H1 (cell line): ENCODE results near the gene SKA1. TPM values are rescaled to one million over a fixed set of nuclear protein-coding genes. Genes with fewer than 3 reads are reported as not detected.

Experiments
- HDAC2 ChIP-seq, 2 experiments: fragments of 300-600 bp in 1 of 2; sonication (generic) in 1 of 2; IDR thresholded peaks; 2 replicates each; pipeline ENCODE4 v1.6.1; 2011 to 2012; ENCODE audit warnings: low read depth in 2 of 2, low read length in 2 of 2, mild to moderate bottlenecking in 2 of 2, moderate library complexity in 2 of 2, borderline replicate concordance in 1 of 2, inconsistent platforms in 1 of 2
- KDM1A ChIP-seq: fragments of 200-600, 300-600 bp; sonication (generic); IDR thresholded peaks from 2 replicates; pipeline ENCODE4 v1.7.1; 2016; ENCODE audit warnings: mild to moderate bottlenecking, low read length, borderline replicate concordance
- MAFK ChIP-seq: IDR thresholded peaks from 2 replicates; pipeline ENCODE4 v1.6.1; 2012; ENCODE audit warnings: low read depth, mild to moderate bottlenecking, improper control_type of control experiment, low read length
- POU5F1 ChIP-seq: IDR thresholded peaks from 2 replicates; pipeline ENCODE4 v1.6.1; 2011; ENCODE audit warnings: low read depth, mild to moderate bottlenecking, low read length, moderate library complexity
- SP2 ChIP-seq: IDR thresholded peaks from 2 replicates; pipeline ENCODE4 v1.6.1; 2012; ENCODE audit warnings: mild to moderate bottlenecking, low read length, inconsistent platforms
- ZNF274 ChIP-seq: IDR thresholded peaks from 2 replicates; pipeline ENCODE4 v1.7.0; 2012; ENCODE audit warnings: low read length, borderline replicate concordance; ENCODE audit errors: extremely low read depth
- polyA plus RNA-seq, 7 experiments: library from polyadenylated mRNA; depleted of rRNA in 3 of 7; stranded (reverse) in 5 of 7; unstranded in 2 of 7; fragments of >200 nt in 5 of 7; fragments of 200-250 nt in 2 of 7; gene quantifications; 1 replicate in 5 of 7; 2 replicates in 1 of 7; 4 replicates in 1 of 7; pipeline versions ENCODE4 v1.2.1 to v1.2.3, GENCODE V29; 2011 to 2013; ENCODE audit warnings: missing spikeins in 2 of 7, mixed read lengths in 2 of 7
- total RNA-seq: library from RNA; stranded (reverse); fragmentation: NEBNext Ultra II Directional; extraction: Animal tissue kit (Norgen Biotek cat#: 25700); gene quantifications from 2 replicates; pipeline ENCODE4 v1.2.1, GENCODE V29; 2021

SKA1 gene
- total and polyA plus RNA-seq, 2 of the 8 experiments (the other 6 are each of a cell fraction or from before 2014, with no cell fraction given), result 8.6 to 22.9 TPM

DNA sequence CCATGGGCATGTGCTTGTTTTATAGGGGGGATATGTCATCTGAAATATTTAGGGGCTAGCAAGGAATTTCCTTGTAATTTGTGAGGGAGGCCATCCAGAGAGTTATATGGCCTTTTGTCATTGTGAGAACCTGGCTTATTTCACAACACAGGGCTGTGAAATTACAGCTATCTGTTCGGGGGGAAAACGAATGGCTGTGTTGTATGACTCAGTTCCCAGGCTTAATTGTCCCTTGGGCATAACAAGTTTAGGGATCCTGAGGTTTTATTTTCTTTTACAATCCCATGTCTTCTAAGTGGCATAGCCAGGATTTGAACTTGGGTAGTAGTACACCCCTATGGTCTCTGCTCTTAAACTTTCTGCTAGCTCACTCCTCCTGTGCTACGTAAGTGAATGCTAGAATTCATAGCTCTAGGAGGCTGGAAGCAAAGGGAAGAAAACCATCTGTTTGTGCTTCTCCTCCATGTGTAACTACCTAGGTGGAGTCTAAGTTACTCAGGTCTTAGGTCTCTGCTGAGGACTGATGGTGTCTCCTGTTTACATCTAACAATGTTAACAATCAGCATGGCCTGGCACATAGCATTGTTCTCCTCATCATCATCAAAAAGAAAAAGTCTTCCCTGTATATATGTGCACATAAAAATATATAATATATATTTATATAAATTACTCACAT is 53.8 kb downstream of the SKA1 start (continued):
- TF ChIP-seq ZNF274 (no peak), MAFK (no peak), POU5F1 (no peak), HDAC2 (IDR thresholded peaks at IDR 0.05; ENCODE audit: borderline replicate concordance in 1 of 2, low read depth in 2 of 2, low read length in 2 of 2) (no peak), KDM1A (no peak), SP2 (no peak)
